ENCODE measurements around the gene GRID1.

GRID1 gene

DNA sequence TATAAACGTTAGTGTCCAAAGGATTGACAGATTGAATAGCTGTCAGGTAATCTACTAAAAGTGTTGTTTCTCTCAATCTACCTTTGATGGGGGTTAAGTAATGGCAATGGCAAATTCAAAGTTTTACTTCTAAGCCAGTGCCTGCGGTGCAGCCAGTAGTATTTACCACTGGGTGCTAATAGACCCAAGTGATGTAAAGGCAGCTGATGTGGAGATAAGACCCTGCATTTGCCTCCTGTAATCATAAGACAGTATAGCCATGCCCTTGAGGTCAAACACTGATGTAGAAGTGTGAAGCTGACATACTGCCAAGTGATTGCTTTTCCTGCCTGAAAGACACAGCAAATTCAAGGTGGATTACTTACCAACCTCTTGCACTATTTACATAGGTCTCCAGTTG is 572.0 kb downstream of the GRID1 start:
- TF ChIP-seq, protein P1, sequence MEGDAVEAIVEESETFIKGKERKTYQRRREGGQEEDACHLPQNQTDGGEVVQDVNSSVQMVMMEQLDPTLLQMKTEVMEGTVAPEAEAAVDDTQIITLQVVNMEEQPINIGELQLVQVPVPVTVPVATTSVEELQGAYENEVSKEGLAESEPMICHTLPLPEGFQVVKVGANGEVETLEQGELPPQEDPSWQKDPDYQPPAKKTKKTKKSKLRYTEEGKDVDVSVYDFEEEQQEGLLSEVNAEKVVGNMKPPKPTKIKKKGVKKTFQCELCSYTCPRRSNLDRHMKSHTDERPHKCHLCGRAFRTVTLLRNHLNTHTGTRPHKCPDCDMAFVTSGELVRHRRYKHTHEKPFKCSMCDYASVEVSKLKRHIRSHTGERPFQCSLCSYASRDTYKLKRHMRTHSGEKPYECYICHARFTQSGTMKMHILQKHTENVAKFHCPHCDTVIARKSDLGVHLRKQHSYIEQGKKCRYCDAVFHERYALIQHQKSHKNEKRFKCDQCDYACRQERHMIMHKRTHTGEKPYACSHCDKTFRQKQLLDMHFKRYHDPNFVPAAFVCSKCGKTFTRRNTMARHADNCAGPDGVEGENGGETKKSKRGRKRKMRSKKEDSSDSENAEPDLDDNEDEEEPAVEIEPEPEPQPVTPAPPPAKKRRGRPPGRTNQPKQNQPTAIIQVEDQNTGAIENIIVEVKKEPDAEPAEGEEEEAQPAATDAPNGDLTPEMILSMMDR (IDR thresholded peaks at IDR 0.05; ENCODE audit: unreplicated experiment in 3 of 3) = no peak
- no peak overlapping the region for H3K4me3 Mint-ChIP-seq
- no peaks in the 10 kb centered on the region for H3K36me3 Mint-ChIP-seq (ENCODE audit: low read depth)
- H3K27ac Mint-ChIP-seq = no peak overlapping the region
- H3K4me1 Mint-ChIP-seq = peaks cover 35% of the 10 kb centered on the region
- peaks cover 3% of the 10 kb centered on the region for H3K27me3 Mint-ChIP-seq (ENCODE audit: low read depth)
- no peaks in the 10 kb centered on the region for H3K9me3 Mint-ChIP-seq

DNA sequence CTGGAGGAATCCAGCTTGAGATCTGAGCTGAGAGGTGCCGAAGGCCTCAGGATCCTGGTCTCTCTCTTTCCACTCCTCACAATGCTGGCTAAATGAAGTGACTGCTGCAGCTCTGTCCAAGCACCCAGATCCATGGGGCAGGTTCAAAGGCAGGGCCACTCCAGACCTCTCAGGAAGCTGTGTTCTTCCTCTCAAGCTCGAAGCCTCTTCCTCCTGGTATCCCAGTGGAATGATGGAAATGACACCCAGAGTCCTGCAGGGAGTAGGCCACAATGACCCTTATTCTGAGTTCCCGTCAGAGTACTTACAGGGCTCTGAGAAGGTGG is 574.1 kb downstream of the GRID1 start:
- peaks cover 3% of the 10 kb centered on the region for H3K27me3 Mint-ChIP-seq (ENCODE audit: low read depth)
- H3K27ac Mint-ChIP-seq = peak overlapping the region in 2 of 3 experiments; percentile 88 to 91
- H3K4me1 Mint-ChIP-seq = peaks cover 56% of the 10 kb centered on the region
- H3K36me3 Mint-ChIP-seq (ENCODE audit: low read depth) = no peaks in the 10 kb centered on the region
- TF ChIP-seq, protein P1 (IDR thresholded peaks at IDR 0.05; ENCODE audit: unreplicated experiment in 3 of 3) = no peak
- H3K9me3 Mint-ChIP-seq = no peaks in the 10 kb centered on the region
- no peak overlapping the region for H3K4me3 Mint-ChIP-seq

DNA sequence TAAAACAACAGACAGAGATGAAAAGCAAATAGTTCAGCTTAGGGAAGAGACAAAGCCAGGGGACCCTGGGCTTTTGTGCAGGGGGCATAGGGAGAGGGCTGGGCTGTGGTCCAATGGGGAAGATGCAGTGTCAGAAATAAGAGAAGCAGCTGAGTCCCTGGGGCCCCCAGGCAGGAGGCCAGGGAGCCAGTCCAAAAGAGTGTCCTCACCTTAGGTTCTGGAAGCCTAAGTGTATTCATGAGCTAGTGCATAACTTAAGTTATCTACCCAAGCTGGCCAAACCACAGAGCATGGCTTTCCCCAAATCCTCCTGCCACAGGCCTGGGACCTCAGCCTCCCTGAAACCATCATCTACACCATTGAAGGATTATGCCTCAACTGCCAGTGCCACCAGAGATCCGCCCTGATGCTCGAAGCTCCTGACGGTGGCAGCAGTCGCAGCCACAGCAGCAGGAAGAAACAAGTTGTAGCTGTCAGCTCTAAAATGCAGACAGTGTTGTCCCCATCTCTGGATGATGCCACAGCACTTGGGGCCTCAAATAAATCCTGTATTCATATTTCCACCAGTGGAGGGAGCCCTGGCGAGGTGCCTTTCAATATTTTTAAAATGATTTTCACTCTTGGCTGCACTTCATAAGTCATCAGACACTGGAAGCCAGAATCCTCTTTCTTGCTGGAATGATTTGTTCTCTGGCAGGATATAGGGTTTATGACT is 574.6 kb downstream of the GRID1 start:
- H3K9me3 Mint-ChIP-seq = no peaks in the 10 kb centered on the region
- H3K4me1 Mint-ChIP-seq = peaks cover 56% of the 10 kb centered on the region
- no peak overlapping the region for H3K4me3 Mint-ChIP-seq
- no peaks in the 10 kb centered on the region for H3K36me3 Mint-ChIP-seq (ENCODE audit: low read depth)
- H3K27ac Mint-ChIP-seq = peak overlapping the region in 2 of 3 experiments; percentile 88 to 91
- TF ChIP-seq, protein P1 (IDR thresholded peaks at IDR 0.05; ENCODE audit: unreplicated experiment in 3 of 3) = peak; percentile 30 to 43 (median 36)
- H3K27me3 Mint-ChIP-seq (ENCODE audit: low read depth) = peaks cover 3% of the 10 kb centered on the region

DNA sequence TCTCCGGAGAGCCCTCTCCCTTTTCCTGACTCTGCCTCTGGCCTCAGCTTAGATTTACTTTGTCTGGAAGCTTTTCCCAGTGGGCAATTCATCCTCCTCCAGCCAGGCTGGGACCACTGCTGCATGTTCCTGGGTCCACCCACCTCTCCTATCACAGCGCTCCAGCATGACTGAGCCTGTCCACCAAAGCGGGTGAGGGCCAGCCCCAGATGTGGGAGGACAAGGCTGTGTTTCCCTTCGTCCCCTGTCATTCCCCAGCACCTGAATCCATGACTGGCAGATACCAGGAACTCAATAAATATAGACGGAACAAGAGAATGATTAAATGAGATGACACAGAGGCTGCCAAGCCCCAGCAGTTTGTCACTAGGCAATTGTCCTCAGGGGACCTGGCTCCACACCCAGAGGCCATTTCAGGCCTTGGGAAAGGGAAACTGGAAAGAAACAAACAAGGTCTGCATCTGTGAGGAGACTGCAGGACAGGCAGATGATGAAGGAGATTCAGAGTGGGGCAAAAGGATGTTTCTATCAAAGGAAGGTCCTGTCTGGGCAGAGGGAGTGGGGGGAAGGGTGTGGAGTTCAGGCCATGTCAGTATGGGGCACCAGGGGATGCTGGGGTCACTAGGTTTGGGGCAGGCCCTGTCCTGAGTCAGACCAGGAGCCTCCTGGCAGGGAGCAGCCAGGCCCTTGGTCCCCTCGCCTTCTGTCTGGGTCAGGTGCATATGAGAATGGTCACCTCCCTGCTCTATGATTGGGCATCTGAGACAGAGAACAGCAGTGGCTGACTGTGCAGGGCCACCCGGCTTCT is 576.4 kb downstream of the GRID1 start:
- H3K27ac Mint-ChIP-seq = peak overlapping the region in 2 of 3 experiments; percentile 36 to 88
- TF ChIP-seq, protein P1 (IDR thresholded peaks at IDR 0.05; ENCODE audit: unreplicated experiment in 3 of 3) = no peak

DNA sequence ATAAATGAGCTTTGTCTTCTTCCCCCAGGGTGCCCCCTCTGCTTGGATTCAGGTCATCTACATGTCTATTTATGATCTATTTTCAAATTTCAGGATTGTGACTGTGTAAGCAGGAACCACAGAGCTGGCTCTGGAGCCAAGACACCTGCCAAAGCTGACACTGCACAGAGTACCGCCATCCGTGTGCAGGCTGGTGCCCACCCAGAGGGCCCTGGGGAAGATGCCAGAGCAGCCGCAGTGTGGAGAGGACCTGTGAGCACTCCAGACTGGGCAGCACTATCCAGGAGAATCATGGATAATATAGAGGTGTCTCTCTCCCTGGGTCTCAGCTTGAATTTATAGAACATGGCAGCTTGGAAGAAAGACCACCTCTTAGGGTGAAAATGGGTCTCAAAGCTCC is 577.5 kb downstream of the GRID1 start:
- Mint-ChIP-seq H3K9me3 (no peaks in the 10 kb centered on the region), H3K4me1 (peaks cover 66% of the 10 kb centered on the region)
- TF ChIP-seq, protein P1 (IDR thresholded peaks at IDR 0.05; ENCODE audit: unreplicated experiment in 3 of 3) = no peak

More for the DNA sequence above, 576.4 kb downstream of the GRID1 start:
- Mint-ChIP-seq H3K27me3 (ENCODE audit: low read depth) (peaks cover 3% of the 10 kb centered on the region), H3K4me1 (peaks cover 61% of the 10 kb centered on the region), H3K9me3 (no peaks in the 10 kb centered on the region), H3K4me3 (no peak overlapping the region), H3K36me3 (ENCODE audit: low read depth) (no peaks in the 10 kb centered on the region)

More for the DNA sequence above, 577.5 kb downstream of the GRID1 start:
- Mint-ChIP-seq H3K27ac (no peak overlapping the region), H3K4me3 (no peak overlapping the region), H3K36me3 (ENCODE audit: low read depth) (no peaks in the 10 kb centered on the region), H3K27me3 (ENCODE audit: low read depth) (peaks cover 7% of the 10 kb centered on the region)

All from nephron (organoid).